GM18526 (cell line): ENCODE measurements around the gene TINAG.

ENCODE experiments used
- POLR2A ChIP-seq: IDR thresholded peaks from 3 replicates; pipeline ENCODE4 v1.6.1; 2011; ENCODE audit not compliant: insufficient read length; ENCODE audit errors: extremely low read depth

TINAG gene

DNA sequence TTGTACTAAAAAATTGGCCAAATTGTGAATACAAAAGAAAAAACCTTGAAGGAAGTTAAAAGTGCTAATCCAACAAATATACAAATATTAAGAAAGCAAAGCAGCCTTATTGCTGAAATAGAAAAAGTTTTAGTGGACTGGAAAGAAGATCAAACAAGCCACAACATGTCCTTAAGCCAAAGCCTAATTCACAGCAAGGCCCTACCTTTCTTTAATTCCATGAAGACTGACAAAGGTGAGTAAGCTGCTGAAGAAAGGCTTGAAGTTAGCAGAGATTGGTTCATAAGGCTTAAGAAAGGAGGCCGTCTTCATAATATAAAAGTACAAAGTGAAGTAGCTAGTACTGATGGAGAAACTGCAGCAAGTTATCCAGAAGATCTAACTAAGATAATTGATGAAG is 53.5 kb downstream of the TINAG start:
- no peak for TF ChIP-seq POLR2A

DNA sequence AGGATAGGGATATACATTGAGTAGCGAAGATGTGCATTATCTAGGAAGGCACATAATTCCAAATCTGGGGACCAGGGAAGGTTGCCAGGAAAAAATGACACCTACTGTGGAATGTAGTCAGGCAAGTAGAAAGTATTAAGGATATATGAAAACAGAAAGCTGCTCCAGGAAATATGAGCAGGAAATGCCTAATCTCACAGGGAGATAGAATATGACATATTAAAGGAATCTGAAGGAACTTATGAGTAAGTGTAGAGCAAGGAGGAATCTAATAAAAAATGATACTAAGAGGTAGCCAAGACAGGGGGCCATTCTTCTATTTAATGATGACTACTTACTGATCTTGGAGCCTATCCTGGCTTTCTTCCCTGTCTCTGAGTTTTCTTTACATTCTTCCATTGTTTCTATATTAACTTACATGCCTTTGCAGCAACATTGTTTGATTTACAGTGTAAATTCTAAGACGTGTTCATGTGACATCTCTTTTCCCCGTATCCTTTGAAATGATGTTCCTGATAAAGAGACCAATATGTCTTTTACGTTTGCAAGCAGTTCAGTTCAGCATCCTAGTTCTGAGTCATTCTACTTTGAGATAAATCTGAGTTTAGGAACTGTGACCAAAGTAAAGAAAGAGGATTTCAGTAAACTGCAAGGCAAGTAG is 58.6 kb downstream of the TINAG start:
- TF ChIP-seq POLR2A, result no peak

DNA sequence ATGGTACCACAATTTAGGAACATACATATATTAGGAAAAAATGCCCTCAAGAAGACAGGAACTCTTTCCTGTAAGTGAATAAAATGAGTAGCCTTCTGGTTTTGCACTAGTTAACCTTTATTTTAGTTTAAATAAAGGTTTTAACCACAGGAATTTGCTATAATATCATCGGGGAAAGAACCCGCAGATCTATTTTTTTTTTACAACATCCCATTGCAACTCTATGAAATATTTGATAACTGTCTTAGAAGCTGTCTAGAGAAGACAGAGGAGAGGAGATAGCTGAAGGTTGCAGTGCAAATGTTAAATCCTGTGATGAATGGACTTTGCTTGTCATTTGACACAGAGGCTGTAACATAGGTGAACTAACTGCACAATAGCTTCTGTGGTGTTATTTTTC is 69.5 kb downstream of the TINAG start:
- no peak for TF ChIP-seq POLR2A

DNA sequence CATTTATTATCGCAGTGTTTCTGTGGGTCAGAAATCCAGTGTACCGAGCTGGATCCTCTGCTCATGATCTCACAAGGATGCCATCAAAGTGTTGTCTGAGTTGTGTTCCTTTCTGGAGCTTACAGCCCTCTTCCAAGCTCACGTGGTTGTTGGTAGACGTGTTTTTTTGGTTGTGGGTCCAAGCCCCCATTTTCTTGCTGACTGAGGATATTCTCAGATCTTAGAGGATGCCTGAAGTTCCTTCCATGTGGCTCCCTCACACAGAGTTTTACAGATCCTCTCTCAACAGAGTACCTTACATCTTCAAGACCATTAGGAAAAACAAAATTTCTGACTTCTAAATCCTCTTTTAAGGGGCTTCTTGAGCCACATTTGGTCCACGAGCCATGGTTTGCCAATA is 78.1 kb downstream of the TINAG start:
- no peak for TF ChIP-seq POLR2A

DNA sequence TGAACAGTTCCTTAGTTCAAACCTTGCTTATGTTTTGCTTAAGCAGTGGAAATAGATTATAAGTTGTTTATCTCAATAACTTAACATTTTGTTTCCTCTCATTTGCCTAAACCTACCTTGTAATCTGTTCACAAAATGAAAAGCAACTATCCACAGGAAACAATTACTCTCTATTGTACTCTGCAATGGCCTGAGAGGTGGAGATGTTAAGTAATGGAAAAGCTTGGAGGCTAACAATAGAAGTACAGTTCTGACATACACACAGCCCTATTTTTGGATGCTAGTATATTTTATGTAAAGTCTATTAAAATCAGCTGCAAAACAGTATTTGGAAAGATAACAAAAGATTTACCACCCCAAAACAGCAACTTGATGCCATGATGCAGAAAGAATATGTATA is 82.1 kb downstream of the TINAG start:
- TF ChIP-seq POLR2A, result no peak

DNA sequence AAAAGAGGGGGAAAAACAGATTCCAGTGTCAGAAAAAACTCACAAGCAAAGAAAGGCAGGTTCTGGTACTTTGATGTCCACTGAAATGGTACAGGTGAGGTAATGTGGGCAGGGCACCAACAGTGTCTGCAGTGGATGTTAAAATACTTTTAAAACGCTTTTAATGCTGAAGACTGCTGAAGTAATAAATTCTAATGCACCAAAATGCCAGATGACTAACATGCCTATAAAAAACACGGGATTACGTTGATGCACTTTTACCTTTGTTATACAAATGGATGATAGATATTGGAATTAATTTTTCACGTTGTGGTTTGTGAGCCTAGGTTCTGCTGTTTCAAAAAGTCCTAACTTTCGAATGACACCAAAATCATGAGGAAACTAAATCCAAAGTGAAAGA is 83.3 kb downstream of the TINAG start:
- TF ChIP-seq POLR2A, result no peak

DNA sequence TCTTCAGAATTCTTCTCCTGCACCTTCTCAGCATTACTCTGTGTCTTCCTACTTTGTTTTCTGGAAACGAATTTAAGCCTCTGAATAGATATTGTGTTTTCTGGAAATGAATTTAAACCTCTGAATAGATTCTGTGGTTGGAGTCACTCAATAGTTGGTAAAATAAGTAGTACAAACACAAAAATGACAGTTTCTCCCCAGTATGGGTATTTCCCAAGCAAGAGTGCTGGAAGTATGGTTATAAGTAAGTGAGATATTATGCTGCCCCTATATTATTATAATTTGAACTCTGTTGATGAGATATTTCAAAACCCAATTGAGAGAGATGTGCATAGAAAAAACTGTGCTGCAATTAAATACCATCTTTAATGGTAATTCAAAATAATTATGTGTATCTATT is 94.9 kb downstream of the TINAG start:
- TF ChIP-seq POLR2A, result no peak

DNA sequence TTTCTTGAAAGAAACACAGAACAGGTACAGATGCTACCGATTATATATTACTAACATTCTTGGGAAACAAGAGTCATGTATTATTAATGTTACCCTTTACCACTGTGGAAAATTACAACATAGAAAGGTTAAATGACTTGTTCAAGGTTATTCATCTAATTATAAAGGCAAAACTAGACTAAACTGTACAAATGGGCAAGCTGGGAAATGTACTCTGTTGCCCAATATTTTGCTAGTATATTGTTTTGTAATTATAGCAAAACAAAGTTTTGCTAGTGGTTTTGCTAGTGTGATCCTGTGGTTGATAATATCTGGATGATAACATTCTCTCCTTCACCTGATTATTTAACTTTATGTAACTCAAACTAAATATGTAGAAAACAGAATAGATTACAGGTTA is 96.5 kb downstream of the TINAG start:
- no peak for TF ChIP-seq POLR2A

DNA sequence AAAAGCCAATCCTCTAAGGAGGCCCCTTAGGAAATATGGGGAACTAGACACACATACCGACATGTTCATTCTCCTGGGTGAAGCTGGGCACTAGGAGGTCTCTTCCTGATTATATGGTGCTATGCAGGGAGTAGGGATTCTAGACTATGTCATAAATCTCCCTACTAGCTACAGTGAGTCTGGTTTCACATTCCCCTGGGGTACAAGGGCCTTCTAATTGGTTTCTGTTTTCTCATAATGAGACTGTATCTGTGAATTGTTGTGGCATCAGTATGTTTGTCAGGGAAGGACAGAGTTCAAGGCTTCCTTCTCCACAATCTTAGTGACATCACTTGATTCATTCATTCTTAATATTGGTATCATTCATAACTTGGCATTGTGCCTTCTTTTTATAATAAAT is 103.5 kb downstream of the TINAG start:
- TF ChIP-seq POLR2A, result no peak

DNA sequence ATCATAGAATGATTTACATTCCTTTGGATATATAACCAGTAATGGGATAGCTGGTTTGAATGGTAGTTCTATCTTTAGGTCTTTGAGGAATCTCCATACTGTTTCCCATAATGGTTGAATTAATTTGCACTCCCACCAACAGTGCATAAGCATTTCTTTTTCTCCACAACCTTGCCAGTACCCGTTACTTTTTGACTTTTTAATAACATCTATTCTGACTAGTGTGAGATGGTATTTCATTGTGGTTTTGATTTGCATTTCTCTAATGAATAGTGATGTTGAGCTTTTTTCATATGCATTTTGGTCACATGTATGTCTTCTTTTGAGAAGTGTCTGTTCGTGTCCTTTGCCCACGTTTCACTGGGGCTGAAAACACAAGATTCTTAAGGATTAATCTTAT is 107.3 kb downstream of the TINAG start:
- no peak for TF ChIP-seq POLR2A

DNA sequence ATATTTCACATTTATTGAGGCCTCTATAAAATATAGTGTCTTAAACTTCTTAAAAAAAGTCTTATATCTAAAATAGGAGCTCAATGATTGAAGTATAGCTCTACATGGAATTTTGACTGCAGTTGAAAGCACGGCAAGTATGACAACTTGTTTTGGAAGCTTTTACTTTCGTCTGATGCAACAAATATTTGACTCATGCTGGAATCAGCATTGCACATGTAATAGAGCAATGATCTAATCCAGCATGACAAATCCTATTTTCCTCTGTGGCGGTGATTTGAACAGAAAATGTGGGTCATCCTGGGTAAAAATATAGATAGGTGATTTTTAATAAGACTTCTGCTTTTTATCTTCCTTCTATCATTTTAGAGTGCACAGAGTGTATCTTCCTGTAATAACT is 111.6 kb downstream of the TINAG start:
- no peak for TF ChIP-seq POLR2A

DNA sequence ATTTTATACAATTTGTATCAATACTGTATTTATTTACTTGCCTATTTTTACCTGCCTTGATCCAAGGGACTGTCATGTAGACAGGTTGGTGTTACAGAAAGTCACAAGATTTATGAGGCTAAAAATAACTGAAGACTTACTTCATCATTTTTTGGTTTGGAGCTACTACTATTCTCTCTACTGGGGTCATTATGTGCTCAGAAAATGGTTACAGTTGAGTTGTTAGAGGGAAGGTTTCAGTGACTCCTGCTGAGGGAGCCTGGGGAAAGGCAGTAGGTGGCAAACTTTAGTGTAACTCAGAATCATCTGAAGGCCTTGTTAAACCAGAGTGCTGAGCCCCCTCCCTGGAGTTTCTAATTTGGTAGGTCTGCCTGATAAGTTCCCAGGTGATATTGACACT is 118.8 kb downstream of the TINAG start:
- no peak for TF ChIP-seq POLR2A

DNA sequence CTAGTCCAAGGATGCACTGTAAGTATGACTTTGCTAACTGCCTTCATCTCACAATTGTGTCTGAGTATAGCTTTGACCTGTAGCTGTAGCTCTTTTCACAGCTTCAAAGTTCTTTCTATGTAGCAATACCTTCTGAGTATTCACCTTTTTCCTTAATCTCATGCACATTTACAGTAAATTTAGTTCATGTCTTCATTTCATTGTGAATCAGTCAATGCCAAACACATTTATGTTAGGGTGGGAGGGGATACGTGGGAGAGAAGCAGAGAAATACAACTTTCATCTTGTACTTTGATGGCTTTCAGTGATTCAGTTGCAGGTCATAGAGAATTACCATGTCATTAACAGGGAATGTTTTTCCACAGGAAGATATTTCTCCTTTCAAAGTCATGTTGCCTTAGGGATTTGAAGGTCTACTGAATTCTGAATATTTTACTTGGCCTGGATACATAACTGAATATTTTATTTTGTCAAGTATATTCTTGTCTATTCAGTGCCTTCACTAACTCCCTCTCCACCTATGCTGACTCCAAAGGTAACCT is 119.2 kb downstream of the TINAG start:
- TF ChIP-seq POLR2A, result no peak

DNA sequence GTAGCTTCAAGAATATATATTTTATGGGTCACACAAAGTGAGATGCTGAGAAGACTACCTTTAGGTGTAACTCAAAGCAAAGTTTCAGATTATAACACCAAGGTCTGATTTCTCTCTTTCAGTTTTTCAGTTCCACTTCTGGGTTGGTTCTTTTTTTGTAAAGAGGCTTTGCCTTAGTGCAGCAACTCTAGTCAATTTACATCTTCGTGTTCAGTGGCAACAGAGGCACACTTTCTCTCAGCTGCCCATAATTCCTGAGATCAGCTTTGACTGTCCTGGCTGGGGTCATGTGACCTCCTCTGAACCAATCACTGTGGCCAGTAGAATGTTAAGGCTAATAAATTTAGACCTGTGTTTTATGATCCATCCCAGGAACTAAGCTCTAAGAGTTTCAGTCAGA is 120.2 kb downstream of the TINAG start:
- no peak for TF ChIP-seq POLR2A

DNA sequence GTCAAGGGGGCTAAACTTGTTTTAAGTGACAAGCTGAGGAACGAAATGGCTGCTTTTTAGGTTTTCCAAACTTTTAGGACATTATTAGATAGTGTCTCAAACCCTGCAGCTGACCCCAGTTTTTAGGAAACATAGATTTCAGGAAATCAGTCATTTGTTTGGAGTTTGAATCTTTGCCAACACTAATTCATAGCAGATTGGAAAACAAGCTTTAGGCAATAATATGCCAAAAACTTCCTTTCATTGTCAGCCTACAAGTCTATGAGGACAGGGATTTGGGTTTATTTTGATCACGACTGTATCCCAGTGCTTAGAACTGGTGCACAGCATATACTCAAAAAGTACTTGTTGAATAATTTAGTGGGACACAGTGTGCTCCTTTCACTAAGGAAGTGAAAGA is 123.2 kb downstream of the TINAG start:
- TF ChIP-seq POLR2A, result no peak
